ENCODE measurements around the gene NFATC3. TPM values are rescaled to one million over a fixed set of nuclear protein-coding genes. Genes with fewer than 3 reads are reported as not detected.

The NFATC3 gene
- total RNA-seq, 1 experiment from 2014 or later = 37.2 TPM

GRCh38 chr16:68247400-68247799 is 162.2 kb downstream of the NFATC3 start:
- no peaks in the 10 kb centered on the region for H3K9me2 ChIP-seq (ENCODE audit: insufficient read depth)
- ChIA-PET CTCF (no interaction called here), POLR2A (ENCODE audit: unreplicated experiment) (no interaction called here)
- H3K27ac ChIP-seq = no peak overlapping the region
- H3K9me3 ChIP-seq (ENCODE audit: insufficient read depth, low read depth) = no peaks in the 10 kb centered on the region
- no peak for DNase-seq
- BruUV-seq (replicated peaks) = no TSS peak
- no peak overlapping the region for H3K4me3 ChIP-seq
- H3K79me2 ChIP-seq (ENCODE audit: low read depth) = peaks cover 14% of the 10 kb centered on the region; the same call in 1 of the 2 replicates
- H4K20me1 ChIP-seq (ENCODE audit: insufficient read depth) = no peaks in the 10 kb centered on the region
- peaks cover 16% of the 10 kb centered on the region for H3K4me1 ChIP-seq (replicated peaks; ENCODE audit: insufficient read depth)
- 0 out of 2 replicates have a peak, but pooled peaks cover 5% of the 10 kb centered on the region for H3F3A ChIP-seq (ENCODE audit: insufficient read depth, low read depth)
- no peak overlapping the region for H2AFZ ChIP-seq
- no peaks in the 10 kb centered on the region for H3K36me3 ChIP-seq (ENCODE audit: low read depth)
- H3K4me2 ChIP-seq = no peak overlapping the region
- no peaks in the 10 kb centered on the region for H3K27me3 ChIP-seq (ENCODE audit: insufficient read depth, low read depth)
- TF ChIP-seq EZH2 (IDR thresholded peaks at IDR 0.05; ENCODE audit: low read depth) (no peak), CTCF (conservative IDR thresholded peaks at IDR 0.05) (no peak)
- intact Hi-C loops (cut with micrococcal nuclease; ENCODE audit: unreplicated experiment) = no loop called here

GRCh38 chr16:68247932-68248331 is 162.8 kb downstream of the NFATC3 start:
- Histone ChIP-seq H3K27ac (no peak overlapping the region), H3K27me3 (ENCODE audit: insufficient read depth, low read depth) (no peaks in the 10 kb centered on the region), H3K36me3 (ENCODE audit: low read depth) (no peaks in the 10 kb centered on the region), H3F3A (ENCODE audit: insufficient read depth, low read depth) (0 out of 2 replicates have a peak, but pooled peaks cover 5% of the 10 kb centered on the region), H3K9me3 (ENCODE audit: insufficient read depth, low read depth) (no peaks in the 10 kb centered on the region), H2AFZ (no peak overlapping the region), H3K4me3 (no peak overlapping the region), H4K20me1 (ENCODE audit: insufficient read depth) (no peaks in the 10 kb centered on the region), H3K9me2 (ENCODE audit: insufficient read depth) (no peaks in the 10 kb centered on the region), H3K4me2 (no peak overlapping the region), H3K4me1 (replicated peaks; ENCODE audit: insufficient read depth) (peaks cover 16% of the 10 kb centered on the region), H3K79me2 (ENCODE audit: low read depth) (peaks cover 14% of the 10 kb centered on the region; the same call in 1 of the 2 replicates)
- CTCF ChIA-PET = no interaction called here
- POLR2A ChIA-PET (ENCODE audit: unreplicated experiment) = no interaction called here
- no peak for DNase-seq
- no TSS peak for BruUV-seq (replicated peaks)
- intact Hi-C loops (cut with micrococcal nuclease; ENCODE audit: unreplicated experiment) = no loop called here
- TF ChIP-seq CTCF (conservative IDR thresholded peaks at IDR 0.05) (no peak), EZH2 (IDR thresholded peaks at IDR 0.05; ENCODE audit: low read depth) (no peak)

- Histone ChIP-seq H3K27me3 (ENCODE audit: insufficient read depth, low read depth) (no peaks in the 10 kb centered on the region), H3K9me2 (ENCODE audit: insufficient read depth) (no peaks in the 10 kb centered on the region), H2AFZ (no peak overlapping the region), H3F3A (ENCODE audit: insufficient read depth, low read depth) (no peaks in the 10 kb centered on the region), H3K4me3 (no peak overlapping the region), H3K9me3 (ENCODE audit: insufficient read depth, low read depth) (no peaks in the 10 kb centered on the region), H3K36me3 (ENCODE audit: low read depth) (no peaks in the 10 kb centered on the region), H3K4me1 (replicated peaks; ENCODE audit: insufficient read depth) (peaks cover 13% of the 10 kb centered on the region), H4K20me1 (ENCODE audit: insufficient read depth) (no peaks in the 10 kb centered on the region), H3K79me2 (ENCODE audit: low read depth) (peaks cover 14% of the 10 kb centered on the region; the same call in 1 of the 2 replicates), H3K27ac (no peak overlapping the region), H3K4me2 (no peak overlapping the region)
- DNase-seq = no peak
- ChIA-PET POLR2A (ENCODE audit: unreplicated experiment) (interaction anchor here (0.6 to 0.7 kb wide), 3 partner anchors 8 to 728 kb away, joined by 3 to 14 read pairs (median 6); no protein-coding TSS in a partner anchor), CTCF (no interaction called here)
- no peak for TF ChIP-seq CTCF (conservative IDR thresholded peaks at IDR 0.05)
- TF ChIP-seq EZH2 (IDR thresholded peaks at IDR 0.05; ENCODE audit: low read depth) = no peak
- BruUV-seq (replicated peaks) = no TSS peak
- intact Hi-C loops (cut with micrococcal nuclease; ENCODE audit: unreplicated experiment) = no loop called here
Observed at GRCh38 chr16:68249371-68249770, 164.2 kb downstream of the NFATC3 start.

Data from PC-9 (cell line).